Prostate gland (tissue), 2 donors: ENCODE measurements around the gene ASMT. TPM values are rescaled to one million over a fixed set of nuclear protein-coding genes. Genes with fewer than 3 reads are reported as not detected.

Experiments
- DNase-seq: peaks from one replicate; pipeline ENCODE4 v3.0.0-alpha.2; 2019; ENCODE audit warnings: low spot score
- H3K27ac ChIP-seq, 2 donors: fragments of 200-600 bp; sonication (generic); 2 replicates each; pipeline ENCODE4 v1.5.1; 2017 to 2019
- H3K27me3 ChIP-seq: fragments of 200-600 bp; sonication (generic); replicated peaks from 2 replicates; pipeline ENCODE4 v1.5.1; 2019; ENCODE audit not compliant: insufficient read depth
- H3K36me3 ChIP-seq, 2 donors: fragments of 200-600 bp; sonication (generic); 1 replicate in 1 of 2; 2 replicates in 1 of 2; pipeline versions ENCODE4 v1.5.1 to v1.8.1; 2017 to 2019
- H3K4me1 ChIP-seq: fragments of 200-600 bp; sonication (generic); replicated peaks from 2 replicates; pipeline ENCODE4 v1.5.1; 2019
- H3K4me3 ChIP-seq, 2 donors: fragments of 200-600 bp; sonication (generic); 2 replicates each; pipeline ENCODE4 v1.5.1; 2017 to 2019
- H3K9me3 ChIP-seq: fragments of 200-600 bp; sonication (generic); 2 replicates; pipeline ENCODE4 v1.5.1; 2017
- CTCF ChIP-seq, 4 experiments: fragments of 200-600 bp in 2 of 4; fragments of 450-650 bp in 2 of 4; sonication (generic) in 2 of 4; IDR thresholded peaks; 1 replicate in 3 of 4; 2 replicates in 1 of 4; pipeline ENCODE4 v1.5.1; 2016 to 2019; ENCODE audit warnings: antibody characterized with exemption in 4 of 4, mild to moderate bottlenecking in 2 of 4, moderate library complexity in 2 of 4
- POLR2A ChIP-seq: fragments of 450-650 bp; IDR thresholded peaks from one replicate; pipeline ENCODE4 v1.6.1; 2016; ENCODE audit warnings: antibody characterized with exemption, mild to moderate bottlenecking
- POLR2AphosphoS5 ChIP-seq: sonication (generic); formaldehyde crosslinking; IDR thresholded peaks from one replicate; pipeline ENCODE4 v1.6.1; 2017; ENCODE audit warnings: antibody characterized with exemption
- WGBS: methylation state at CpG from one replicate; pipeline ENCODE4 v1.1.5; 2018; 5-methylcytosine and 5-hydroxymethylcytosine counted together
- intact Hi-C: fragments of 100-400 bp; cut with DNase I; formaldehyde crosslinking; loops from one replicate; pipeline ENCODE4 v1.14.2; 2022
- total RNA-seq, 2 donors: library from RNA; depleted of rRNA; stranded (reverse); fragments of >200 nt; gene quantifications; one replicate each; pipeline ENCODE4 v1.1.0, GENCODE V29; 2016

The ASMT gene
- total RNA-seq, 2 donors from 2014 or later, result 1.0 TPM; not detected in 1

GRCh38 chrX:1581132-1581531, 33.7 kb upstream of the ASMT start:
- Histone ChIP-seq H3K36me3 (no peaks in the 10 kb centered on the region), H3K9me3 (no peaks in the 10 kb centered on the region), H3K27ac (no peak overlapping the region), H3K27me3 (no peaks in the 10 kb centered on the region), H3K4me3 (no peak overlapping the region), H3K4me1 (no peaks in the 10 kb centered on the region)
- no peak for DNase-seq
- 37% methylated on average over 4 of the region's 4 CpGs for WGBS
- no peak for TF ChIP-seq POLR2AphosphoS5
- peak; percentile 9 to 59 (median 54) for TF ChIP-seq CTCF (IDR thresholded peaks at IDR 0.05)
- intact Hi-C loops, result no loop called here

- Histone ChIP-seq H3K4me3 (no peak overlapping the region), H3K9me3 (no peaks in the 10 kb centered on the region), H3K27ac (no peak overlapping the region), H3K4me1 (no peaks in the 10 kb centered on the region), H3K27me3 (no peaks in the 10 kb centered on the region), H3K36me3 (no peaks in the 10 kb centered on the region)
- TF ChIP-seq POLR2A (no peak), POLR2AphosphoS5 (no peak), CTCF (IDR thresholded peaks at IDR 0.05) (no peak)
- WGBS, result 53% methylated on average over 26 of the region's 27 CpGs
- no peak for DNase-seq
- intact Hi-C loops, result no loop called here
Measured at GRCh38 chrX:1582686-1583437, 32.0 kb upstream of the ASMT start.

- H3K9me3 ChIP-seq, result no peaks in the 10 kb centered on the region
- intact Hi-C loops, result no loop called here
- no peak overlapping the region for H3K27ac ChIP-seq
- 90% methylated on average over 8 of the region's 8 CpGs for WGBS
- no peaks in the 10 kb centered on the region for H3K27me3 ChIP-seq
- H3K4me3 ChIP-seq, result no peak overlapping the region
- TF ChIP-seq POLR2AphosphoS5, result no peak
- TF ChIP-seq CTCF (IDR thresholded peaks at IDR 0.05), result no peak
- DNase-seq, result no peak
- no peaks in the 10 kb centered on the region for H3K36me3 ChIP-seq
- no peaks in the 10 kb centered on the region for H3K4me1 ChIP-seq
Measured at GRCh38 chrX:1584237-1585011, 30.4 kb upstream of the ASMT start.

- no peaks in the 10 kb centered on the region for H3K27me3 ChIP-seq
- TF ChIP-seq POLR2AphosphoS5, result no peak
- no peak for TF ChIP-seq CTCF (IDR thresholded peaks at IDR 0.05)
- TF ChIP-seq POLR2A, result no peak
- H3K4me3 ChIP-seq, result no peak overlapping the region
- no peak overlapping the region for H3K27ac ChIP-seq
- intact Hi-C loops, result no loop called here
- DNase-seq, result no peak
- 26% methylated on average over 5 of the region's 5 CpGs for WGBS
- no peaks in the 10 kb centered on the region for H3K9me3 ChIP-seq
- no peaks in the 10 kb centered on the region for H3K4me1 ChIP-seq
- no peaks in the 10 kb centered on the region for H3K36me3 ChIP-seq
Measured at GRCh38 chrX:1587161-1587560, 27.7 kb upstream of the ASMT start.
